ENCODE measurements around the gene TMEM145. TPM values are rescaled to one million over a fixed set of nuclear protein-coding genes. Genes with fewer than 3 reads are reported as not detected.

The TMEM145 gene
- total RNA-seq, 4 donors from 2014 or later: not detected

GRCh38 chr19:42294471-42295137 lies 18.5 kb upstream of the TMEM145 start:
- Histone ChIP-seq H3K27me3 (no peaks in the 10 kb centered on the region), H3K4me3 (no peak overlapping the region), H3K27ac (replicated peaks in 1 of 4) (no peak overlapping the region), H3K4me1 (peaks cover 0 to 17% (median 9%) of the 10 kb centered on the region in 4 donors), H3K36me3 (peaks cover 38 to 63% (median 60%) of the 10 kb centered on the region in 4 donors), H3K9me3 (no peaks in the 10 kb centered on the region)
- 81% methylated on average over 22 of the region's 24 CpGs for WGBS
- TF ChIP-seq EP300 (IDR thresholded peaks at IDR 0.05): no peak
- no peak for TF ChIP-seq POLR2AphosphoS5 (IDR thresholded peaks at IDR 0.05)
- TF ChIP-seq, protein P1, sequence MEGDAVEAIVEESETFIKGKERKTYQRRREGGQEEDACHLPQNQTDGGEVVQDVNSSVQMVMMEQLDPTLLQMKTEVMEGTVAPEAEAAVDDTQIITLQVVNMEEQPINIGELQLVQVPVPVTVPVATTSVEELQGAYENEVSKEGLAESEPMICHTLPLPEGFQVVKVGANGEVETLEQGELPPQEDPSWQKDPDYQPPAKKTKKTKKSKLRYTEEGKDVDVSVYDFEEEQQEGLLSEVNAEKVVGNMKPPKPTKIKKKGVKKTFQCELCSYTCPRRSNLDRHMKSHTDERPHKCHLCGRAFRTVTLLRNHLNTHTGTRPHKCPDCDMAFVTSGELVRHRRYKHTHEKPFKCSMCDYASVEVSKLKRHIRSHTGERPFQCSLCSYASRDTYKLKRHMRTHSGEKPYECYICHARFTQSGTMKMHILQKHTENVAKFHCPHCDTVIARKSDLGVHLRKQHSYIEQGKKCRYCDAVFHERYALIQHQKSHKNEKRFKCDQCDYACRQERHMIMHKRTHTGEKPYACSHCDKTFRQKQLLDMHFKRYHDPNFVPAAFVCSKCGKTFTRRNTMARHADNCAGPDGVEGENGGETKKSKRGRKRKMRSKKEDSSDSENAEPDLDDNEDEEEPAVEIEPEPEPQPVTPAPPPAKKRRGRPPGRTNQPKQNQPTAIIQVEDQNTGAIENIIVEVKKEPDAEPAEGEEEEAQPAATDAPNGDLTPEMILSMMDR (IDR thresholded peaks at IDR 0.05): no peak
- TF ChIP-seq POLR2A (IDR thresholded peaks at IDR 0.05; ENCODE audit: low read depth): no peak
- intact Hi-C loops (cut with DNase I): loop anchor here (5.0 kb wide), 1 partner anchor 47 kb away; no protein-coding TSS in a partner anchor
- no peak for DNase-seq (ENCODE audit: extremely low spot score)

DNA sequence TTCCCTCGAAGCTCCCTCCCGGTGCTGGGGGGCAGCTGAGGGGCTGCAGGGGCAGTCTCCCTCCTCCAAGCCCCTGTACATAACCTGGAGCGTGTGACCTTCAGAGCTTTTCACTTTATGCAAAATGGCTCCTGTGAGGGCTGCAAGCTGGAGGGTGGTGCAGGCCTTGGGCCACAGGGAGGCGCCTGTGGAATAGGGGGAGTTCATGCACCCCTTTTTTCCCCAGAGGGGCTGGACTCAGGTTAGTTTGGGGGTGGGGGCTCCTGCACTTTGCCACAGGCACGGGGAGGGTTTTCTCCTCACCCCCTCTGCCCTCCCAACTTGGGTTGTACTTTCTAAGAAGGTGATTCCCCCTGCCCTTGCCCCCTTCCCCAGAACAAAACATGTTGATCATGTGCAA lies 17.8 kb upstream of the TMEM145 start:
- Histone ChIP-seq H3K9me3 (no peaks in the 10 kb centered on the region), H3K27ac (replicated peaks in 1 of 4) (peak overlapping the region in 1 of 4 donors; percentile 33), H3K27me3 (no peaks in the 10 kb centered on the region), H3K4me3 (no peak overlapping the region), H3K36me3 (peaks cover 30 to 55% (median 53%) of the 10 kb centered on the region in 4 donors), H3K4me1 (peaks cover 0 to 16% (median 9%) of the 10 kb centered on the region in 4 donors)
- TF ChIP-seq, protein P1 (IDR thresholded peaks at IDR 0.05): no peak
- 66% methylated on average over 4 of the region's 5 CpGs for whole genome bisulfite sequencing
- no peak for DNase-seq (ENCODE audit: extremely low spot score)
- intact Hi-C loops (cut with DNase I): loop anchor here (5.0 kb wide), 1 partner anchor 48 kb away; no protein-coding TSS in a partner anchor

DNA sequence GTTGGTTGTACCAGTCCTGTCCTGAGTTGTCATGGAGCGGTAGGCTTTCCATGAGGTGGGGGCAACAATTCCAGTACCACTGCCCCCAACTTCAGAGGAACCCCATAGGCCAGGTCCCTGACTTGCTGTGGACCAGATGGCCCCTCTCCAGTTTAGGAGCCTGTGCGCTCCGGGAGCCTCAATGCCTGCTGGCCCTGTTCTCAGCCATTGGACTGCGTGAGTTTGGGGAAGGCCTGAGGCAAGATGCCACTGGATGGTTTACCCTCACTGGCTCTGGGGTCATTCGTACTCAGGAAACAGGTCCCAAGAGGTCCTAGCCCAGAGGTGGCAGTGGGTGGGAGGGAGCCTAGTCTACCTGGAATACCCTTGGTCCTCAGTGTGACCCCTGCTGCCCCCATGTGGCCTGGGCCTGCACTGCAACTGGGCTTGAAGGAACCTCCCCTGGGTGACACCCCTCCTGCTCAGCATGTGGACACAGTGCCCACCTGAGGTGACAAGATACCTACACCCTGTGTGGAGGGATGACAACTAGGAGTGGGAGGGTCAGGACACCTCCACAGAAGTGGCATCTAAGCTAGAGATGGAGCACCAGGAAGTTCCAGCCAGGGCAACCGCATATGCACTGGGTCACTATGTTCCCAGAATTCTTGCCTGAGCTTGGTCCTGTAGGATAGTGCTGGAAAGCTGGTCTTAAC lies 17.1 kb upstream of the TMEM145 start:
- WGBS: 87% methylated on average over 3 of the region's 6 CpGs
- H3K36me3 ChIP-seq: peaks cover 27 to 49% (median 46%) of the 10 kb centered on the region in 4 donors
- no peak overlapping the region for H3K4me3 ChIP-seq
- peak; percentile 95 for DNase-seq (ENCODE audit: extremely low spot score)
- peak; percentile 48 to 58 for TF ChIP-seq POLR2AphosphoS5 (IDR thresholded peaks at IDR 0.05)
- TF ChIP-seq, protein P1 (IDR thresholded peaks at IDR 0.05): peak; percentile 94 to 100 (median 95)
- no peak for TF ChIP-seq EP300 (IDR thresholded peaks at IDR 0.05)
- TF ChIP-seq POLR2A (IDR thresholded peaks at IDR 0.05; ENCODE audit: low read depth): no peak
- H3K27me3 ChIP-seq: no peaks in the 10 kb centered on the region
- intact Hi-C loops (cut with DNase I): loop anchor here (5.0 kb wide), 1 partner anchor 49 kb away; no protein-coding TSS in a partner anchor
- peak overlapping the region in 1 of 4 donors; percentile 33 for H3K27ac ChIP-seq (replicated peaks in 1 of 4)
- H3K4me1 ChIP-seq: peaks cover 0 to 11% (median 7%) of the 10 kb centered on the region in 4 donors
- H3K9me3 ChIP-seq: no peaks in the 10 kb centered on the region

- H3K4me1 ChIP-seq: peaks cover 4 to 14% (median 11%) of the 10 kb centered on the region in 4 donors
- H3K27me3 ChIP-seq: no peaks in the 10 kb centered on the region
- TF ChIP-seq, protein P1 (IDR thresholded peaks at IDR 0.05): no peak
- TF ChIP-seq POLR2AphosphoS5 (IDR thresholded peaks at IDR 0.05) (no peak), EP300 (IDR thresholded peaks at IDR 0.05) (no peak), POLR2A (IDR thresholded peaks at IDR 0.05; ENCODE audit: low read depth) (no peak)
- H3K9me3 ChIP-seq: no peaks in the 10 kb centered on the region
- no peak overlapping the region for H3K27ac ChIP-seq (replicated peaks in 1 of 4)
- 91% methylated on average over 13 of the region's 15 CpGs for WGBS
- peaks cover 27 to 38% (median 36%) of the 10 kb centered on the region in 4 donors for H3K36me3 ChIP-seq
- no peak for DNase-seq (ENCODE audit: extremely low spot score)
- intact Hi-C loops (cut with DNase I): loop anchor here (5.0 kb wide), 1 partner anchor 50 kb away; no protein-coding TSS in a partner anchor
- H3K4me3 ChIP-seq: no peak overlapping the region
Observed at GRCh38 chr19:42297039-42297438, 16.1 kb upstream of the TMEM145 start.

Data from esophagus muscularis mucosa (tissue), 4 donors.